ENCODE results near the gene EIF2B2.

DNA sequence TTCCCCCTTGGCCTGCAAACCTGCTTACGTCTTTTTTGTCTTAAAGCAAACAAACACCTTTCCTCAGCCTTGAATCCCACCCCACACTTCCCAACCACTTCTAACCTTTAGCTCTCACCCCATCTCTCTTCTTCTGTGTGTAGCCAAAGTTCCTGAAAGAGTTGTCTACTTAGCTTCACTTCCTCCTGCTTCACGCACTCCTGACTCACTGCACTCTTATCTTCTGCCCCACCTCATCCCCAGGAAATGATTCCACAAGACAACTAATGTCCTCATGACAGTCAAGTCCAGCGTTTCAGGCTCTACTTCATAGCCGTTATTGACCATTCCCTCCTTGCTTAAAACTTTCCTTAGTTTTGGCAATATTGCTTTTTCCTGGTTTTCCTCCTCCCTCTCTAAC is 22.4 kb downstream of the EIF2B2 start:
- TF ChIP-seq CTCF (IDR thresholded peaks at IDR 0.05) (no peak), POLR2A (IDR thresholded peaks at IDR 0.05) (no peak)

Data from lower leg skin (tissue), 3 donors.